GM18498 (cell line): ENCODE results near the gene CD7.

Experiments
- ATAC-seq: cut with Tn5 transposase; IDR thresholded peaks from one replicate; pipeline ENCODE4 v1.9.1; 2021; ENCODE audit warnings: mild to moderate bottlenecking, moderate library complexity; ENCODE audit not compliant: unreplicated experiment

Gene CD7

DNA sequence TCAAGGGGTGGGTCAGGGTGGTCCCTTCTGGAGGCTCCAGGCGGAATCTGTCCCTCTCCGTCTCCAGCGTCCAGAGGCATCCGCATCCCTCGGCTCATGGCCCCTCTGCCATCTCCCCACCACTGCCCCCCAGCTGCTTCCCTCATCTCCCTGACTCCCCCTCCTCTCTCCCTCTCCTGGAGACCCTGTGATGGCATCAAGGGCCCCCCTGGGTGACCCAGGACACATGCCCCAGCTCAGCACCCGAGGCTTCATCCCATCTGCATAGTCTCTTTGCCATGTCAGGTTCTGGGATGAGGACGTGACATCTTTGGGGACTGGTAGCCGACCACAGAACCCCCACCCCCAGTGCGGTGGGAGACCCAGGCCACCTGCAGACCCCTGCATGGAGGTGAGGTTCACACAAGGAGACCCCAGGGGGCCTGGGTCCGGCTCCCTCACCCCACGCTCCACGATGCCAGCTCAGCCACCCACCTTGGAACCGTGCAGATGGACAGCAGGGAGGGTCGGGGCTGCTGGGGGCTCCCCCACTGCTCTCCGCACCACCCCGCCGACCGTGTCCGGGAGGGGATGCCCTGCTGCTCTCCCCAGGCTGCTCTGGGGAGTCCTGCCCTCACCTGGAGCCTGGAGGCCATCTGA is 12.4 kb upstream of the CD7 start:
- no peak for ATAC-seq

DNA sequence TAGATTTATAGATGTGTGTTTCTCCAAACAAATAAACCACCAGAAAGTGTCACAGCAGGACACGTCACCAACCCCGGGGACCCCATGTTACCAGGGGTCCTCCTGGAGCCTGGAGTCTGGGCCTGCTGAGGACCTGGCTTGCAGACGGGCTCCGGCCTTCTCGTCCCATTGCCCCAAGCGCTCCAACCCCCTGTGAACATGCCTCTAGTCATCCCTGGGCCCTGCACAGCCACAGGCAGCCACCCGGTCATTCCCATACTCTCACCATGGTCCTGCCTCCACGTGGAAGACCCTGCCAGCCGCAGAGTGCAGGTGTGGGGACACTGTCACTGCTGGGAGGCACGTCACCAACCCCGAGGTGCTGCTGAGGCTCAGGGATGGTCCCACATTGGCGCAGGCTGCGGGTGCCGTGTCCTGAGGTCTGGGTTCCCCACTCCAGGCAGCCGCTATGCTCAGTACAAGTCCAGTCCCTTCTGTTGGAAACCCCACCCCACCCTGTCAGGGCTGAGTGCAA is 11.6 kb upstream of the CD7 start:
- ATAC-seq, result no peak

DNA sequence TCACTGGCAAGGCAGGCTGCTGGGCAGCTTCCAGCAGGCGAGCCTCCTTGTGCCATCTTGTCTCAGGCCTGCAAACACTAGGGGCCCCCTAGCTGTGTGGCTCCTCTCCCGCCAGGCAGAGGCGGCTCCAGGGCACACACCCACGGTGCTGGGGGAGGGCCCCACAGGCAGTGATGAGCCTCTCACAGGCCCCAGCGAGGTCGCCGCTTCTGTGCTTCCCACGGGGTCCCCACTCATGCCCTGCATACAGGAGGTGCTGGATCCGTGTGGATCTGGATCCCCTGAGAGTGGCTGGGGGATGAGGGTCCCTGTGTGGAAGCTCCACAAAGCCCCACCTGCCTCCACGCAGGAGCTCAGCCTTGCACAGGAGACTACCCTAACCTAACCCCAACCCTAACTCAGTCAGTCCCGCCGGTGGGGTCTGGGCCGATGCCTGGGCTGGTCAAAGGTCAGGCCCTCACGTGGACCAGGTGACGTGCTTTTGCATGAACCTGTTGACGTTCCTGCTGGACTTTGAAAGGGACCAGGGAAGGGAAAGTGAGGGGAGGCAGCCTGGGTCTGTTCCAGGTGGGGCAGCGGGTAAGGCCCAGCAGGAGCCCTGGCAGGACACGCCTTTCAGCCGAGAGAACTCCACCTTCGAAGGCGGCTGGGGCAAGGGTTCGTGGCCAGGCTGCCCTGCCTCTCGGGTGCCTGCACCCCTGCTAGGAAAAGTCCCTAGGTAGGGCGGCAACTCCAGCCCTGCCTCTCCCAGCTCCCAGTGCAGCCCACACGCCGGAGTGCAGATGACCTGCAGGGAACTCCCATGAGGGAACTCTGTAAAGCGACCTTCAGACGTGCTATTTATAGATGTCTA is 11.0 kb upstream of the CD7 start:
- ATAC-seq, result no peak

GRCh38 chr17:82327757-82328140 is 10.3 kb upstream of the CD7 start:
- ATAC-seq, result no peak

- no peak for ATAC-seq
Measured at GRCh38 chr17:82327289-82327688, 9.9 kb upstream of the CD7 start.

DNA sequence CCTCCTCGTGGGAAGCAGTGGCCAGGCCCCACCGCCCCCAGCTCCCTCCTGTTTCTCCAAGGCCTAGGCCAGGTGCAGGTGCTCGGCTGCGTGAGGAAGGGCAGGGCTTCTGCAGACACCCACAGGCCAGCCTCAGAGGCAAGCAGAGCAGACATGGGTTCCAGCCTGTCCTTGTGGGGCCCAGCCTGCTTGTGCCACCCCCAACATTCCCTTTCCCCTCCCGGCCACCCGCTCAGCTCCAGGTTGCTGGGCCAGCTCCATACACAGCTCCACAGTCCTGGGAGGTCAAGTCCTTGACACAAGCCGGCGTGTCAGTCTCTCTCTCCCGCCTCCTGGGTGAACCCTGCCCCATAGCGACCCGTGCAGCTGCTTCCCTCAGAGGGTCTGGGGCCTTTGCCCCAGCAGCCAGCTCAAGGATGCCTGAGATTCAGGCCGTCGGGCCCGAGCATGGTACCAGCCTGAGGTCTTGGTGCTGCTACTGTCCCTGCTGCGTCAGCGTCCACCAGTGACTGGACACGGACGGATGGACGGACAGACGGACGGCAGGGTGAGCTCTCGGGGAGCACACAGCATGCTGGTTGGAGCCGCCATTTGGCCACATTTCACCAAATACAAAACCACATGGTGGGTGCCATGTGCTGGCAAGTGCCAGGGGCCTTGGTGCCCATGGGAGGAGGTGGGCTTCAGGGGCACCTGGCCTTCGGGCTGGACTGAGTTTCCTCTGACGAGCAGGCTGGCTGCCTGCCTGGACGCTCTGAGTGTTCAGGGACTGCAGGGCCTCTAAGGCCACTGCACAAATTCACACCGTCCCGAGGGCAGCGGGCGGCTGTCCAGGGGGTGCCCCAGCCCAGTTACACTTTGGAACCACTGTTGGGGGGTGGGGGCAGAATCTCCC is 8.1 kb upstream of the CD7 start:
- ATAC-seq, result no peak

- no peak for ATAC-seq
Measured at GRCh38 chr17:82324566-82325285, 7.3 kb upstream of the CD7 start.

DNA sequence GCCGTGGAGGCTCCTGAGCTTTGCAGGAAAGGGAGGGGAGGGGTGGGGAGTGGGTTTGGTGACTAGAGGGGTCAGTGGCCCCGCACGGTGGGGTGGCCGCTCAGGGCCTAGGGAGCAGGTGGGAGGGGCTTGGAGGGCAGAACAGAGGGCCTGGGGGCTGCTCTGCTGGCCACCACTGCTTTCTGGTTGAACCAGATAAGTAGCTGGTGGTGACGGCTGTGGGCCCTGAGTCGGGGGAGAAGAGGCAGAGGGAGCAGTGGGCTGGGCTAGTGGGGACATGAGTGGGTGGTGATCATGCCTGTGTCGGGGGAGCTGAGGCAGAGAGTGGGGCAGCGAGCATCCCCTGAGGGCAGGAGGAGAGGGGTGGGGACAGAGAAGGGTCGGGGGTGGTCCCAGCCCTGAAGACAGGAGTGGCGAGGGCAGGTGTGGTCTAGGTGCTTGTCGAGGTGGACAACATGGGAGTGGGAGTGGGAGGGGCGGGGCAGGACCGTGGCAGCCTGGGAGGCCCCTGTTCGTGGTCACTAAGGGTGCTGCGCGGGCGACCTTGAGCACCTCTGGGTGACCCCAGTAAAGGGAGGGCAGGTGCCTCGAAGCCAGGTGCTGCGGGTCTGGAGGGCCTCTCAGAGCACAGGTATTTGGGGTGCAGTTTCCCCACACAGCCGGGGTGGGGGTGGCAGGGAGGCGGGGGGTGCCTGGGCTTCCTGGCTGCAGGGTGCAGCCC is 6.3 kb upstream of the CD7 start:
- no peak for ATAC-seq

DNA sequence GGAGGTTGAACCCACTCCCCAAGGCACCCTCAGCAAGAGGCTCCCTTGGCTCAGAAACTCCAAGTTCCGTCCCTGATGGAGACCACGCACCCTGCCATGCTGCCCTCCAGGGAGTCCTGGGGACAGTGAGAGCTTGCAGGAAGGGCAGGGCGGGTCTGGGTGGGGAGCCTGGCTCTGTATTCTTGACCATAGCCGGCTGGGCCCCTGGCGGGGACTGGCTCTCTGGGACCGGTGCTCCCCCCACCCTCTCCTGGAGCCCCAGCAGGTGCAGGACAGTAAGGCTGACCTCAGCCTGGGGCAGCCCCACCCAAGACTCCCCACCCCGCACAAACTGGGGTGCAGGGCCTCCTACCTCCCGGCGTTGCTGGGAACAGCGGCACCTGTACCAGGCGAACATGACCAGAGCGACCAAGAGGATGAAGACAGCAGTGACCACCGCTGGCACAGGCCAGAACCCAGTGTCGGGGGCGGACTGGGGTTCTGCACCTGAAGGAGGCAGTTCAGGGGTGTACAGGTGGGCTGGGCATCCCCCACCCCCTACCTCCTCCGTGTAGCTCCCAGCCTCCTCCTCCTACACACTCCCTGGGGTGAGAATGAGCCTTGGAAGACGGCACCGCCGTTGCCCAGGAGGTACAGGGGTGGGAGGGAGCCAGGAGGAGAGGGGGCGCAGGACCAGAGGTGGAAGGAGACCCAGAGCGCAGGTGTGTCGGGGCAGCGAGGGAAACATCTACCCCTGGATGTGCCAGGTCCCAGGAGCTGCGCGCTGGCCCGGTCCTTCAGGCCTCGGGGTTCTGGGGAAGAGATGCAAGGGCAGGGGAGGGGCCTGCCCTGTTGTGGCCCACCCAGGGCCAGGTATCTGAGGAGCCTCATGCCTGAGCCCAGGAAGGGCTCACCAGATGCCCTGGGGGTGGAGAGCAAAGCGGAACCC is 5.4 kb upstream of the CD7 start:
- ATAC-seq, result no peak

DNA sequence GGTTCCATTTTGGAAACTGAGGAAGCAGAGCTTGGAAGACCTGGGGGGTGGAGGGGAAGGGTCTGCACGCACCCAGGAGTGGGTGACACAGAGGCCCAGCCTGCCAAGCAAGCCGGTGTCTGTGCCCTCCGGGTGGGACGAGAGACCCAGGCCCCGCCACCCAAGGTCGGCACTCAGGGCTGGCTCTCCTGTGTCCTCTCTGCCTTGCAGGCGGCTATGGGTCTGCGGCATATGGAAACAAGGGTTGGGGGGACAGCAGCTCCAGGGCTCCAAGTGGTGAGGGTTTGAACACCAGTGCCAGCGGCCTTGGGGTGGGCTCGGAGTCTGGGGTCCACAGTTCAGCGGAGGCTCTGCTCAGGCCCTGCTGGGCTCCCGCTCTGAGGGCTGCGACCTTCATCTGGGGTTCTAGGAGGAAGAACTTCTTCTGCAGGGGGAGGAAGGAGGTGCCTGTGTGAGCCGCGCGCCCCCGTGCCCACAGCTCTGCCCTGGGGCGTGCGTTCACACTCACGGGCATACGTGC is 4.6 kb upstream of the CD7 start:
- no peak for ATAC-seq

DNA sequence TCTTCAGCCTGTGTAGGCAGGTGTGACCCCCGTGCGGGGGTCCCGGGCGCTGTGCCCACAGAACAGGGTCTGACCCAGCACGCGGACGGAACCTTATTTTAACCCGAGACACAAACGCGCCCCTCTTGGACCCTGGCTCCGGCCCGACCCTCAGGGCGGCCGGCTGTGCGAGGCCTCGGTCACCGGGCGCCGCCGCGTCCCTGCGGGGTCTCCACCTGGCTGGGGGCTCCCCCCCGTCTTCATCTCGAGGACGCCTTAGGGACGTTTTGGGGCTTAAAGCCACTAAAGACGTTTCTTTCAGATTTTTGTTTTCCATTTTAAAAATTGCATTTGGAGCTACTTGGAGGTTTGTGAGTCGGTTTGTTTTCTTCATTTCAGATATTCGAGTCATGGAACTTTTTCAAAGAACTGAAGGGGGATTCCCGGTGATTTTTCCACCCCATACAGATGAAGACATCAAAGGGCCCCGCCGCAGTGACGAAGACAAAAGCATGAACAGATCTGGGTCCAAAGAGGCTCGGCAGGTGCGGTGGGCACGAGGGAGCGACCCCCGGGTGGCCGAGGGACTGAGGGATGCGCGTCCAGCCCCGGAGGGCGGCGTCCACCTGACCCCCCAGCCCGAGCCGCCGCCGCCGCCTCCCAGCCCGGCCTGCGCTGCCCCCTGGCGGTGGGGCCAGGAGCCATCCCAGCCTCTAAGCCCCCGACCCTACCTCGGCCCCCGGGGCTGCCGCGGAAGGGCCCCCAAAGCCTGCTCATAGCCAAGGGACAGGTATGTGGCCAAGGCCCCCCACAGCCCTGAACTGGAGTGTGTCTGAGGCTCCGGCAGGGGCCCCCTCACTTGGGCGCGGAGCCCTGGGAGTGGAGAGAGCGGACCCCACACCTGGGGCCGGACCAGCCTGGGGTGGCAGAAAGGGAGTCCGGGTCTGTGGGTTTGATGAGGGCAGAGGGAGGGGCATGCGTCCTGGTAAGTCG is 3.8 kb upstream of the CD7 start:
- no peak for ATAC-seq

DNA sequence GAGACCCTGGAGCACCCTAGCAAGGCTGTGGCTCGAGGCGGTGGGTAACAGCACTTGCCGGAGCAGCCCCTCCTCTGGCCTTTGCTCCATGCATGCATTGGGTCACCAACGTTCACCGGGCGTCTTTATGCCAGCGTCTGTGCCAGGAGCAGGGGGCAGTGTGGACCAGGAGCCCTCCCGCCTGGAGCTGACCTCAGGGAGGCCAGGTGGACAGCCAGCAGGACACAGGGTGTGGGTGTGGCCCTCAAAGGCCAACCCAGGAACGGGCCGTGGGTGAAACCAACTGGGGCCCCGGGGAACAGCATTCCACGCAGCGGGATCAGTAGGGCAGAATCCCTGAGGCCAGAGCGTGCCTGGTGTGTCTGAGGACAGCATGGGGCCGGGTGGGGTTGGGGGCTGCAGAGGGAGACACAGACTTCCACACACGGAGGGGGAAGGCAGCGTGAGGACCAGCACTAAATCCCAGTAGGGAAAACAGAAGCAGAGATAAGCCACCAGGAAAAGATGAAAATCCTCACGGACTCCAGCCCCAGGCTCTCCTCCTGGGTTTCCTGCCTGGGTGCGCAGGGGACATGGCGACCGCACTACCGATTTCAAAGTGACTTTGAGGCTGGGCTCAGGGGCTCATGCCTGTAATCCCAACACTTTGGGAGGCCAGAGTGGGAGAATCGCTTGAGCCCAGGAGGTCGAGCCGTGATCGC is 2.9 kb upstream of the CD7 start:
- no peak for ATAC-seq

- ATAC-seq, result no peak
Measured at GRCh38 chr17:82319619-82320062, 2.2 kb upstream of the CD7 start.

DNA sequence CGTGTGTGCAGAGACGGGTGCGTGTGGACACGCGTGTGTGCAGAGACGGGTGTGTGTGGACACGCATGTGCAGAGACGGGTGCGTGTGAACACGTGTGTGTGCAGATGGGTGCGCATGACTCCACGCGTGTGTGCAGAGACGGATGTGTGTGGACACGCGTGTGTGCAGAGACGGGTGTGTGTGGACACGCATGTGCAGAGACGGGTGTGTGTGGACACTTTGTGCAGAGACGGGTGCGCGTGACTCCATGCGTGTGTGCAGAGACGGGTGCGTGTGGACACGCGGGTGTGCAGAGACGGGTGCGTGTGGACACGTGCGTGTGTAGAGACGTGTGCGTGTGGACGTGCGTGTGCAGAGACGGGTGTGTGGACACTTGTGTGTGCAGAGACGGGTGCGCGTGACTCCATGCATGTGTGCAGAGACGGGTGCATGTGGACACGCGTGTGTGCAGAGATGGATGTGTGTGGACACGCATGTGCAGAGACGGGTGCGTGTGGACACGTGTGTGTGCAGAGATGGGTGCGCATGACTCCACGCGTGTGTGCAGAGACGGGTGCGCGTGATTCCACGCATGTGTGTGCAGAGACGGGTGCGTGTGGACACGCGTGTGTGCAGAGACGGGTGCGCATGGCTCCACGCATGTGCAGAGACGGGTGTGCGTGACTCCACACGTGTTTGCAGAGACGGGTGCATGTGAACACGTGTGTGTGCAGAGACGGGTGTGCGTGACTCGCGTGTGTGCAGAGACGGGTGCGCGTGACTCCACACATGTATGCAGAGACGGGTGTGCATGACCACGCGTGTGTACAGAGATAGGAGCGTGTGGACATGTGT is 1.6 kb upstream of the CD7 start:
- ATAC-seq, result no peak

GRCh38 chr17:82318169-82318498 is 726 bp upstream of the CD7 start:
- ATAC-seq, result no peak
